H9 (cell line): ENCODE results near the gene GPAT3. TPM values are rescaled to one million over a fixed set of nuclear protein-coding genes. Genes with fewer than 3 reads are reported as not detected.

ENCODE experiments used
- DNase-seq: peaks from one replicate; pipeline ENCODE4 v3.0.0-alpha.2; 2017
- H2AFZ ChIP-seq: one replicate; pipeline ENCODE4 v1.6.1; 2013; ENCODE audit warnings: mild to moderate bottlenecking, low read length, control low read depth, moderate library complexity
- H2AK5ac ChIP-seq: 2 replicates; pipeline ENCODE4 v1.6.1; 2013; ENCODE audit warnings: low read length, control low read depth, mixed read lengths; ENCODE audit not compliant: insufficient read length
- H2BK120ac ChIP-seq: one replicate; pipeline ENCODE4 v1.6.1; 2013; ENCODE audit warnings: low read depth, mild to moderate bottlenecking, low read length, control low read depth, inconsistent platforms; ENCODE audit not compliant: poor library complexity, severe bottlenecking
- H2BK12ac ChIP-seq: 2 replicates; pipeline ENCODE4 v1.6.1; 2013; ENCODE audit warnings: low read length, control low read depth, mixed read lengths, low read depth; ENCODE audit not compliant: insufficient read length
- H2BK15ac ChIP-seq: 2 replicates; pipeline ENCODE4 v1.6.1; 2013; ENCODE audit warnings: low read depth, low read length, control low read depth
- H2BK20ac ChIP-seq: one replicate; pipeline ENCODE4 v1.6.1; 2013; ENCODE audit warnings: low read depth, mild to moderate bottlenecking, low read length, control low read depth, inconsistent platforms; ENCODE audit not compliant: poor library complexity, severe bottlenecking
- H2BK5ac ChIP-seq: 2 replicates; pipeline ENCODE4 v1.6.1; 2013; ENCODE audit warnings: low read length, control low read depth, mixed read lengths; ENCODE audit not compliant: insufficient read length
- H3K14ac ChIP-seq: 2 replicates; pipeline ENCODE4 v1.6.1; 2013; ENCODE audit warnings: low read length, control low read depth; ENCODE audit not compliant: insufficient read depth
- H3K18ac ChIP-seq: 2 replicates; pipeline ENCODE4 v1.6.1; 2013; ENCODE audit warnings: low read depth, mild to moderate bottlenecking, mixed read lengths, low read length, control low read depth; ENCODE audit not compliant: insufficient read length
- H3K23ac ChIP-seq: 2 replicates; pipeline ENCODE4 v1.6.1; 2013; ENCODE audit warnings: low read length, control low read depth, mixed read lengths, low read depth; ENCODE audit not compliant: insufficient read length
- H3K23me2 ChIP-seq: 2 replicates; pipeline ENCODE4 v1.6.1; 2013; ENCODE audit warnings: low read depth, mild to moderate bottlenecking, mixed read lengths, low read length, control low read depth; ENCODE audit not compliant: insufficient read length, poor library complexity, severe bottlenecking
- H3K27ac ChIP-seq: 2 replicates; pipeline ENCODE4 v1.5.1; 2013; ENCODE audit warnings: low read length, control low read depth, mixed read lengths, low read depth; ENCODE audit not compliant: insufficient read length
- H3K27me3 ChIP-seq: 2 replicates; pipeline ENCODE4 v1.6.1; 2013; ENCODE audit warnings: low read length, control low read depth, inconsistent platforms; ENCODE audit not compliant: insufficient read depth
- H3K4ac ChIP-seq: 2 replicates; pipeline ENCODE4 v1.6.1; 2013; ENCODE audit warnings: low read depth, mild to moderate bottlenecking, control low read depth, inconsistent platforms, low read length, moderate library complexity
- H3K4me1 ChIP-seq: 2 replicates; pipeline ENCODE4 v1.6.1; 2013; ENCODE audit warnings: low read length, control low read depth, inconsistent platforms; ENCODE audit not compliant: insufficient read depth
- H3K4me2 ChIP-seq: 2 replicates; pipeline ENCODE4 v1.6.1; 2013; ENCODE audit warnings: low read length, control low read depth, mixed read lengths; ENCODE audit not compliant: insufficient read length, insufficient read depth
- H3K56ac ChIP-seq: 2 replicates; pipeline ENCODE4 v1.6.1; 2013; ENCODE audit warnings: low read depth, mild to moderate bottlenecking, mixed read lengths, low read length, control low read depth; ENCODE audit not compliant: insufficient read length
- H3K79me1 ChIP-seq: 2 replicates; pipeline ENCODE4 v1.6.1; 2013; ENCODE audit warnings: low read depth, mild to moderate bottlenecking, moderate library complexity, low read length, control low read depth, inconsistent platforms; ENCODE audit not compliant: insufficient read depth, poor library complexity, severe bottlenecking
- H3K79me2 ChIP-seq: 2 replicates; pipeline ENCODE4 v1.6.1; 2013; ENCODE audit warnings: low read length, control low read depth, inconsistent platforms; ENCODE audit not compliant: insufficient read depth
- H3K9ac ChIP-seq: 2 replicates; pipeline ENCODE4 v1.6.1; 2013; ENCODE audit warnings: low read length, control low read depth, mixed read lengths; ENCODE audit not compliant: insufficient read length; ENCODE audit errors: extremely low read depth
- H3K9me3 ChIP-seq: one replicate; pipeline ENCODE4 v1.6.1; 2013; ENCODE audit warnings: low read depth, low read length, inconsistent platforms; ENCODE audit not compliant: control insufficient read depth
- H3T11ph ChIP-seq: one replicate; pipeline ENCODE4 v1.6.1; 2013; ENCODE audit warnings: mild to moderate bottlenecking, low read length, control low read depth, inconsistent platforms
- H4K20me1 ChIP-seq: one replicate; pipeline ENCODE4 v1.6.1; 2013; ENCODE audit not compliant: control insufficient read depth, insufficient read length, insufficient read depth
- H4K5ac ChIP-seq: 2 replicates; pipeline ENCODE4 v1.6.1; 2013; ENCODE audit warnings: low read depth, mild to moderate bottlenecking, mixed read lengths, low read length, control low read depth; ENCODE audit not compliant: insufficient read length
- H4K8ac ChIP-seq: replicated peaks from 2 replicates; pipeline ENCODE4 v1.6.1; 2013; ENCODE audit warnings: low read length, control low read depth, mixed read lengths, low read depth; ENCODE audit not compliant: insufficient read length
- H4K91ac ChIP-seq: 2 replicates; pipeline ENCODE4 v1.6.1; 2013; ENCODE audit warnings: low read depth, mild to moderate bottlenecking, moderate library complexity, mixed read lengths, low read length, control low read depth; ENCODE audit not compliant: insufficient read length
- H3K27ac Mint-ChIP-seq, 3 experiments: 2 replicates in 2 of 3; 3 replicates in 1 of 3; pipeline ENCODE4 v1.8.0; 2020 to 2021; ENCODE audit warnings: mixed read lengths in 3 of 3, mild to moderate bottlenecking in 1 of 3, moderate library complexity in 1 of 3
- H3K27me3 Mint-ChIP-seq: 2 replicates; pipeline ENCODE4 v1.8.0; 2021; ENCODE audit warnings: low read depth, mild to moderate bottlenecking, moderate library complexity, mixed read lengths
- H3K36me3 Mint-ChIP-seq, 3 experiments: 2 replicates in 2 of 3; 3 replicates in 1 of 3; pipeline ENCODE4 v1.8.0; 2020 to 2021; ENCODE audit warnings: low read depth in 3 of 3, mixed read lengths in 3 of 3; ENCODE audit not compliant: insufficient read depth in 1 of 3
- H3K4me1 Mint-ChIP-seq, 2 experiments: 2 replicates each; pipeline ENCODE4 v1.8.0; 2020; ENCODE audit warnings: mixed read lengths in 2 of 2
- H3K4me3 Mint-ChIP-seq, 2 experiments: 2 replicates in 1 of 2; 3 replicates in 1 of 2; pipeline ENCODE4 v1.8.0; 2020 to 2021; ENCODE audit warnings: mild to moderate bottlenecking in 2 of 2, mixed read lengths in 2 of 2, moderate library complexity in 1 of 2
- H3K9me3 Mint-ChIP-seq, 2 experiments: 2 replicates in 1 of 2; 3 replicates in 1 of 2; pipeline ENCODE4 v1.8.0; 2020; ENCODE audit warnings: mild to moderate bottlenecking in 2 of 2, mixed read lengths in 2 of 2, moderate library complexity in 1 of 2
- WGBS: extraction: QIAGEN DNeasy Blood & Tissue Kit; methylation state at CpG from one replicate; pipeline ENCODE4 v1.1.7; 2013; ENCODE audit warnings: missing lambda C conversion rate, low lambda C conversion rate, mixed read lengths; ENCODE audit not compliant: insufficient read length; ENCODE audit errors: extremely low coverage; 5-methylcytosine and 5-hydroxymethylcytosine counted together
- total RNA-seq: library from RNA; stranded (reverse); gene quantifications from 2 replicates; pipeline ENCODE4 v1.2.1, GENCODE V29; 2021
- TF ChIP-seq, protein P1 (sequence below): fragments of 200-600 bp; sonication (generic); conservative IDR thresholded peaks from 3 replicates; pipeline ENCODE4 v1.8.0; 2021; ENCODE audit warnings: antibody characterized with exemption, mild to moderate bottlenecking

The GPAT3 gene
- total RNA-seq, 1 experiment from 2014 or later = 1.8 TPM

DNA sequence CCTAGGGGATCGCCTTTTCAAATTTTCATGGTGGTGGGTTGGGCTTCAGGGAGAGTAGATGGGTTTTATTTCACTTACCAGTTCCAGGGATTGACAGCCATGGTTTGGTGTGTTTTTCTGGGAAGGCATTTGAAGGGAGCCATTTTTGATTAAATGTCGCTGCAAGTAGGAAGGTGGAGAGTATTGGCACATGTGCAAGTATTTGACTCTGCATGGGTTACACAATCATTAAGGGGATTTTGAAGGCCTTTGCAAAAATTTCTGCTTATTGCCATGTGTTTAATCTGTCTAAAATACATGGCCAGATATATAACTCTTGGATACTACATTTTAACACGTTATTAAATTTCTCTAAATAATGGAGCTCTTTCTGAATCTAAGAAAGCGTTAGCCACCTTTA, 55.1 kb downstream of the GPAT3 start:
- Mint-ChIP-seq H3K9me3 (no peaks in the 10 kb centered on the region), H3K27ac (no peak overlapping the region), H3K4me3 (no peak overlapping the region), H3K4me1 (peaks cover 8 to 11% of the 10 kb centered on the region in 2 experiments), H3K36me3 (peaks cover 0 to 4% (median 0%) of the 10 kb centered on the region in 3 experiments; a peak in 1 of 7 replicates), H3K27me3 (no peaks in the 10 kb centered on the region)
- Histone ChIP-seq H3T11ph (no peak overlapping the region), H2BK12ac (no peak overlapping the region), H2BK20ac (no peak overlapping the region), H3K18ac (no peak overlapping the region), H3K56ac (no peak overlapping the region), H4K91ac (no peak overlapping the region), H4K5ac (no peak overlapping the region), H3K4me1 (no peaks in the 10 kb centered on the region; the same call in 1 of the 2 replicates), H3K79me2 (no peaks in the 10 kb centered on the region), H3K79me1 (no peaks in the 10 kb centered on the region), H3K4me2 (no peak overlapping the region), H3K23me2 (no peaks in the 10 kb centered on the region), H2AFZ (no peak overlapping the region), H3K9ac (no peak overlapping the region), H3K4ac (no peak overlapping the region), H2BK120ac (no peak overlapping the region), H3K14ac (no peak overlapping the region), H3K27ac (no peak overlapping the region), H4K20me1 (no peaks in the 10 kb centered on the region), H2AK5ac (no peak overlapping the region), H3K23ac (no peak overlapping the region), H3K27me3 (no peaks in the 10 kb centered on the region), H3K9me3 (no peaks in the 10 kb centered on the region), H2BK5ac (no peak overlapping the region), H2BK15ac (no peak overlapping the region), H4K8ac (no peak overlapping the region)
- TF ChIP-seq, protein P1, sequence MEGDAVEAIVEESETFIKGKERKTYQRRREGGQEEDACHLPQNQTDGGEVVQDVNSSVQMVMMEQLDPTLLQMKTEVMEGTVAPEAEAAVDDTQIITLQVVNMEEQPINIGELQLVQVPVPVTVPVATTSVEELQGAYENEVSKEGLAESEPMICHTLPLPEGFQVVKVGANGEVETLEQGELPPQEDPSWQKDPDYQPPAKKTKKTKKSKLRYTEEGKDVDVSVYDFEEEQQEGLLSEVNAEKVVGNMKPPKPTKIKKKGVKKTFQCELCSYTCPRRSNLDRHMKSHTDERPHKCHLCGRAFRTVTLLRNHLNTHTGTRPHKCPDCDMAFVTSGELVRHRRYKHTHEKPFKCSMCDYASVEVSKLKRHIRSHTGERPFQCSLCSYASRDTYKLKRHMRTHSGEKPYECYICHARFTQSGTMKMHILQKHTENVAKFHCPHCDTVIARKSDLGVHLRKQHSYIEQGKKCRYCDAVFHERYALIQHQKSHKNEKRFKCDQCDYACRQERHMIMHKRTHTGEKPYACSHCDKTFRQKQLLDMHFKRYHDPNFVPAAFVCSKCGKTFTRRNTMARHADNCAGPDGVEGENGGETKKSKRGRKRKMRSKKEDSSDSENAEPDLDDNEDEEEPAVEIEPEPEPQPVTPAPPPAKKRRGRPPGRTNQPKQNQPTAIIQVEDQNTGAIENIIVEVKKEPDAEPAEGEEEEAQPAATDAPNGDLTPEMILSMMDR = no peak
- no peak for DNase-seq
- no CpG with 5 or more reads among the region's 4 CpGs for WGBS
